Natural killer cell treated with Interleukin-12 subunit alpha and Interleukin-12 subunit beta and Interleukin-15 and Interleukin-18, amount 100 ng/mL, for 72 hours (primary cell): Measurements from ENCODE around the gene LASP1. TPM values are rescaled to one million over a fixed set of nuclear protein-coding genes. Genes with fewer than 3 reads are reported as not detected.
"Not testable (repeated sequence)": the region's sequence is repeated elsewhere in the genome, so short reads cannot be mapped to it uniquely, and the experiment has no call there.

Source experiments
- ATAC-seq, 2 donors: fragments of 150-1000 bp; cut with Tn5 transposase in 1 of 2; sonication (Bioruptor Pico), chemical (Tn5 transposase) in 1 of 2; 2 replicates each; pipeline ENCODE4 v1.10.0; 2021
- DNase-seq: peaks from one replicate; pipeline ENCODE4 v3.0.0; 2022; ENCODE audit warnings: low spot score
- H3K27ac Mint-ChIP-seq, 2 donors: 1 replicate in 1 of 2; 2 replicates in 1 of 2; pipeline ENCODE4 v1.8.0; 2022; ENCODE audit warnings: mixed read lengths in 2 of 2, mild to moderate bottlenecking in 1 of 2, moderate library complexity in 1 of 2
- H3K27me3 Mint-ChIP-seq, 2 donors: 1 replicate in 1 of 2; 2 replicates in 1 of 2; pipeline ENCODE4 v1.8.0; 2022; ENCODE audit warnings: mixed read lengths in 2 of 2
- H3K36me3 Mint-ChIP-seq: one replicate; pipeline ENCODE4 v1.8.0; 2022; ENCODE audit warnings: mixed read lengths
- H3K4me1 Mint-ChIP-seq, 2 donors: 1 replicate in 1 of 2; 2 replicates in 1 of 2; pipeline ENCODE4 v1.8.0; 2022; ENCODE audit warnings: low read depth in 2 of 2, mixed read lengths in 2 of 2, mild to moderate bottlenecking in 1 of 2
- H3K4me3 Mint-ChIP-seq: one replicate; pipeline ENCODE4 v1.8.0; 2022; ENCODE audit warnings: mixed read lengths
- H3K9me3 Mint-ChIP-seq: 2 replicates; pipeline ENCODE4 v1.8.0; 2022; ENCODE audit warnings: mixed read lengths
- total RNA-seq, 2 donors: library from RNA; stranded (reverse); gene quantifications; one replicate each; pipeline ENCODE4 v1.2.3, GENCODE V29; 2022

The LASP1 gene
- total RNA-seq, 2 donors from 2014 or later: 214 to 390 TPM

DNA sequence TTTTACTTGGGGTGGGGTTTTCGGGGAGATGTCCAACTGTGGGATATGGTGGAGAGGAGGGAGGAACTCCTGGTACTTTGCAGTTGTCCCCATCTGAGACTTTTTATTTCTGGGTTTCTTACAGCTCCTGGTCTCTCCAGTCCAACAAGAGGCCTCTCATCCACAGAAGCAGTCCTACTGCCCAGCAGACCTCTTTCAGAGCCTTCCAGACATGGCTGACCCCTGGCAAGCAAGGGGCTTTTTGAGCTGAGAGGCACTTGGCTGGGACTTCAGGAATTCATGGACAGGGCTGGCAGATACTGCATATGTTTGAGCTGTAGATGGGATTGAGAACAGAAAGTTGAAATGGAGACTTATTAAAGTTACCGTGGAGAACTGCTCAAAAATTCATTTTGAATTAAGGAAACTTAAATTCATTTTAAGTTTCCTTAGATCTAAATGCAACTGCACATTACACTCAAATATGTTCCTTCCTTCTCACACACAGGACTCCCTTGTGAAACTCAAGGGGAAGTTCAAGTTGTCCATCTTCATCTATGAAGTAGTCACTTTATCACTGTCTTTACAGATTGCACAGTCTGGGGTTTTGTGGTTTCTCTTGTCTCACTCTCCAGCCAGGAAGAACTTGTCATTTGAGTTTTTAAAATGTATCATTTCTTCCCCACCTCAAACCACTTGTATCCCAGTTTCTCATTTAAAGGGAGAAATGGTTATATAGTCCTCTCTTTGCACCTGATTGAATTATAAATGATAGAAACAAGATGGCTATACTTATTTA lies 56.6 kb downstream of the LASP1 start:
- H3K4me3 Mint-ChIP-seq: peak overlapping the region; percentile 69
- H3K27me3 Mint-ChIP-seq: no peaks in the 10 kb centered on the region
- ATAC-seq (peak; percentile 91 to 97), DNase-seq (no peak)
- H3K9me3 Mint-ChIP-seq: no peaks in the 10 kb centered on the region
- H3K36me3 Mint-ChIP-seq: no peaks in the 10 kb centered on the region
- H3K4me1 Mint-ChIP-seq: peaks cover 35 to 38% of the 10 kb centered on the region in 2 donors
- peak overlapping the region; percentile 68 to 81 for H3K27ac Mint-ChIP-seq

DNA sequence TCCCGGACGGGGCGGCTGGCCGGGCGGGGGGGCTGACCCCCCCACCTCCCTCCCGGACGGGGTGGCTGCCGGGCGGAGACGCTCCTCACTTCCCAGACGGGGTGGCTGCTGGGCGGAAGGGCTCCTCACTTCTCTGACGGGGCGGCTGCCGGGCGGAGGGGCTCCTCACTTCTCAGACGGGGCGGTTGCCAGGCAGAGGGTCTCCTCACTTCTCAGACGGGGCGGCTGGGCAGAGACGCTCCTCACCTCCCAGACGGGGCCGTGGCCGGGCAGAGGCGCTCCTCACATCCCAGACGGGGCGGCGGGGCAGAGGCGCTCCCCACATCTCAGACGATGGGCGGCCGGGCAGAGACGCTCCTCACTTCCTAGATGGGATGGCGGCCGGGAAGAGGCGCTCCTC lies 60.9 kb downstream of the LASP1 start:
- DNase-seq, H3K9me3 Mint-ChIP-seq, H3K27me3 Mint-ChIP-seq, H3K27ac Mint-ChIP-seq, ATAC-seq, H3K4me3 Mint-ChIP-seq, H3K36me3 Mint-ChIP-seq: not testable (repeated sequence)
- H3K4me1 Mint-ChIP-seq: peaks cover 15 to 16% of the 10 kb centered on the region in 2 donors

DNA sequence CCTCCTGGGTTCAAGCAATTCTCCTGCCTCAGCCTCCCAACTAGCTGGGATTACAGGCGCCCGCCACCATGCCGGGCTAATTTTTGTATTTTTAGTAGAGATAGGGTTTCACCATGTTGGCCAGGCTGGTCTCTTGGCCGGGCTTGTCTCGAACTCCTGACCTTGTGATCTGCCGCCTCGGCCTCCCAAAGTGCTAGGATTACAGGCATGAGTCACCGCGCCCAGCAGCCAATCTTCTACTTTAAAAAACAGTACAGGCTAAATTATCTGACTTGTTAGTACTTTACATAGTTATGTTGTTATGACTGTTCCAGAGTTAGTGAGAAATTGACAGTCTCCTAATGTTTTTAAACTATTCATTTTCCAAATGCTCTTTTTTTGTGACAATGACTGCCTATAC lies 64.1 kb downstream of the LASP1 start:
- not testable (repeated sequence) for H3K36me3 Mint-ChIP-seq, H3K4me1 Mint-ChIP-seq, H3K4me3 Mint-ChIP-seq, DNase-seq, H3K27ac Mint-ChIP-seq, H3K9me3 Mint-ChIP-seq, H3K27me3 Mint-ChIP-seq, ATAC-seq

DNA sequence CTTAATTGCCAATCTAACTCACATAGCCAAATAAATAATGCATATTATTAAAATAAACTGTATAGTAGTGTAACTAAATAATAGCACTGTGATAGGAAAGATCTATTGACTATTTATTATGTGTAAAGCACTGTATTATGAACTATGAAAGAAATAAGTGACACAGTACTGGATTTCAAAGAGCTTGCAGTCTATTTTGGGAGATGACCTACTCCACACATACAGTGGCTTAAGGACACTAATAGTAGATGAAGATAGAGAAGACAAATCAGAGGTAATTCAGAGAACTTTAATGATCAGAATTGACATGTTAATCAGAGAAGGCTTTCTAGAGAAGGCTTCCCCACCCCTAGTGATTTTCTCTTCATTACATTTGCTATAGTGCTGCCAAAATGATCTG lies 70.1 kb downstream of the LASP1 start:
- Mint-ChIP-seq H3K36me3 (no peaks in the 10 kb centered on the region), H3K27me3 (no peaks in the 10 kb centered on the region), H3K27ac (no peak overlapping the region), H3K9me3 (no peaks in the 10 kb centered on the region), H3K4me1 (peaks cover 5 to 7% of the 10 kb centered on the region in 2 donors), H3K4me3 (no peak overlapping the region)
- ATAC-seq (no peak), DNase-seq (no peak)

DNA sequence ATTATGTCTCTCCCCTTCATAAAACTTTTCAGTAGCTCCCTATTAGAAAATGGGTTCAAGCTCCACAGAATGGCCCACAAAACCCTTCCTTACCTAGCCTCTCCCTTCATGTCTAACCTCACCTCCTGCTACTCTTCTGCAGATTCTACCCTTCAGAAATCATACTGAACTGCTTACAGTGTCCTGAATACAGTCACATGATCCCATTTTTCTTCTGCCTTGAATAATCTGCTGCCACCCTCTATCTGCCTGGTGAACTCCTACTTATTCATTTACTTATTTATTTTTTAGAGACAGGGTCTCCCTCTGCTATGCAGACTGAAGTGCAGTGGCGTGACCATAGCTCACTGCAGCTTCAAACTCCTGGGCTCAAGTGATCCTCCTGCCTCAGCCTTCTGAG lies 70.5 kb downstream of the LASP1 start:
- ATAC-seq (no peak), DNase-seq (no peak)
- no peaks in the 10 kb centered on the region for H3K9me3 Mint-ChIP-seq
- no peaks in the 10 kb centered on the region for H3K27me3 Mint-ChIP-seq
- peaks cover 5 to 7% of the 10 kb centered on the region in 2 donors for H3K4me1 Mint-ChIP-seq
- H3K36me3 Mint-ChIP-seq: no peaks in the 10 kb centered on the region
- H3K27ac Mint-ChIP-seq: no peak overlapping the region
- H3K4me3 Mint-ChIP-seq: no peak overlapping the region

DNA sequence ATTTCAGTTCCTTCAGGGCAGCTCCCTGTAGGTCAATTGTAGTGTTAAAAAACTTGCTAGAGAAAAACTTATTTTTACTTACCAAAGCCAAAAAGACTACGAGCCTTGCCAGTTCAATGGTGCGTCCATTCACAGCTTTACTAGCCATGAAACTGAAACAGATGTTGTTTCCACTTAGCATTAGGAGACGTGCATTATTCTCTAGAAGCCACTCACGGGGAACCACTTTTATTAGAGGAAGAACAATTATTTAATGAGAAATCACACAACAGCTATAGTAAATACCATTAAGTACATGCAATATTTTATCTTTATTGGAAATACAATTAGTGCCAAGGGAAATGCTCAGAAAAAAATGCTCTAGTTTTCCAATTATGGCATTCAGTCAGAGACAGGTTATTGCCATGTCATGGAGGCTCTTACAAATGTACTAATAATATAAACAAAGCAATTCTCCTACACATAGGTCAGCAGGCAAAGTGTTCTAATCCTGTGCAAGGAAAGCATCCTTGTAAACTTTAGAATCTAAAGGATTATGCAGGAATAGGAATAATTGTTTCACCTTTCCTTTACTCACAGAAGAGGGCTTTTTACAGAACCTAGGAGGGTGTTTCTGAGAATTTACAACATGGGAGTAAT lies 73.0 kb downstream of the LASP1 start:
- DNase-seq (no peak), ATAC-seq (no peak)
- no peaks in the 10 kb centered on the region for H3K36me3 Mint-ChIP-seq
- peaks cover 5% of the 10 kb centered on the region in 2 donors for H3K4me1 Mint-ChIP-seq
- H3K27ac Mint-ChIP-seq: no peak overlapping the region
- no peaks in the 10 kb centered on the region for H3K27me3 Mint-ChIP-seq
- no peaks in the 10 kb centered on the region for H3K9me3 Mint-ChIP-seq
- no peak overlapping the region for H3K4me3 Mint-ChIP-seq

DNA sequence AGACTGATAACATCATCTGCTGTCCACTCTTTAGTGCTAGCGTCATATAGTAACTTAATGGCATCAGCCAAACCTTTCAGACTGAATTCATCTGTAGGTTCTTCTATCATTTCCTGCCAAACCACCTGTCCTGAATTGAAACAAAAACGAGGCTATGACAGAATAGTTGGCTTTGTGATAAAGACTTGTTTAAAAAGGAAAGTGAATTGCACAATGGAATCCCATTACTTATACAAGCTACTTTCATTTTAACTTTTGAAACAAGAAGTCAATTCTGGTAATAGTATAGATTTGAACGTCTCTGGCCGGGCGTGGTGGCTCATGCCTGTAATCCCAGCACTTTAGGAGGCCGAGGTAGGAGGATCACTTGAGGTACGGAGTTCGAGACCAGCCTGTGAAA lies 73.7 kb downstream of the LASP1 start:
- peak; percentile 57 to 74 for ATAC-seq
- H3K27ac Mint-ChIP-seq: peak overlapping the region in 1 of 2 donors; percentile 47
- H3K9me3 Mint-ChIP-seq: no peaks in the 10 kb centered on the region
- DNase-seq: no peak
- peaks cover 5% of the 10 kb centered on the region in 2 donors for H3K4me1 Mint-ChIP-seq
- H3K27me3 Mint-ChIP-seq: no peaks in the 10 kb centered on the region
- no peak overlapping the region for H3K4me3 Mint-ChIP-seq
- H3K36me3 Mint-ChIP-seq: no peaks in the 10 kb centered on the region

DNA sequence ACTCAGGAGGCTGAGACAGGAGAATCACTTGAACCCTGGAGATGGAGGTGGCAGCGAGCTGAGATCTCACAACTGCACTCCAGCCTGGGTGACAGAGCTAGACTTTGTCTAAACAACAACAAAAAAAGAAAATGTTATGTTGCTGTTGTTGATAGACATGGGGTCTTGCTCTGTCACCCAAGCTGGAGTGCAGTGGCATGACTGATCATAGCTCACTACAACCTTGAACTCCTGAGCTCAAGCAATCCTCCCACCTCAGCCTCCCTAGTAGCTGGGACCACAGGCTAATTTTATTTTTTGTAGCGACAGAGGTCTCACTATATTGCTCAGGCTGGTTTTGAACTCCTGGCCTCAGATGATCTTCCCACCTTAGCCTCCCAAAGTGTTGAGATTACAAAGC lies 77.3 kb downstream of the LASP1 start:
- Mint-ChIP-seq H3K9me3 (no peaks in the 10 kb centered on the region), H3K4me3 (no peak overlapping the region), H3K27me3 (no peaks in the 10 kb centered on the region), H3K36me3 (no peaks in the 10 kb centered on the region), H3K4me1 (peaks cover 5% of the 10 kb centered on the region in 2 donors), H3K27ac (no peak overlapping the region)
- DNase-seq (no peak), ATAC-seq (no peak)

DNA sequence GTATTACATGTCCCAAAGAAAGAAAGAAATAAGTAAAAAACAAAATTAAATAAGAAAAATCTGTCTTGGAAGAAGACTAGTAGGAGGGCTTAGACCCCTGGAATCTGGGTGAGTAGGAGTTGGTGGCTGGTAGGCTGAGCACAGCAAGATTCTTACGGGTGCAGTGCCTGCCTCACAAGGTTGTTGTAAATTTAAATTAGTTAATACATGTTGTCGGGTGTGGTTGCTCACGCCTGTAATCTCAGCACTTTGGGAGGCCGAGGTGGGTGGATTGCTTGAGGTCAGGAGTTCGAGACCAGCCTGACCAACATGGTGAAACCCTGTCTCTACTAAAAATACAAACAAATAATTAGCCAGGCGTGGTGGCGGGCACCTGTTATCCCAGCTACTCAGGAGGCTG lies 83.9 kb downstream of the LASP1 start:
- H3K4me1 Mint-ChIP-seq, ATAC-seq, H3K36me3 Mint-ChIP-seq, DNase-seq, H3K9me3 Mint-ChIP-seq, H3K27me3 Mint-ChIP-seq, H3K4me3 Mint-ChIP-seq, H3K27ac Mint-ChIP-seq: not testable (repeated sequence)

DNA sequence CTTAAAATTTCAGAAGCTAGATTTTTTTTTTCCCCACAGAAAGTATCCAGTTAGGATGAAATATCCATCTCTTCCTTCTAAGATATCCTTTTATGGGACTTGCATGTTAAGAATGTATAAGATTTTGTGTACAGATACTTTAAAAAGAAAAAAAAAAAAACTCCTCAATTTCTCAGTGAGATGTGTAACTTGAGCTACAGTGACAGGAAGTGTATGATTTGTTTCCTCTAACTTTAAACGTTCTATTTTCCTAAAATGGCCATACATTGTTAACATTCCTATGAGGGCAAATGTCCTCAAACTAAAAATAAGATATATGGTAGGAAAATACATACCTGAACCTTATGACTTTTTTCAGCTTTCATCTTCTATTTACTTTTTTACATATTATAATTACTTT lies 88.5 kb downstream of the LASP1 start:
- H3K4me3 Mint-ChIP-seq: no peak overlapping the region
- no peak for DNase-seq
- H3K27ac Mint-ChIP-seq: no peak overlapping the region
- no peak for ATAC-seq
- H3K36me3 Mint-ChIP-seq: no peaks in the 10 kb centered on the region
- no peaks in the 10 kb centered on the region for H3K27me3 Mint-ChIP-seq
- peaks cover 0 to 8% of the 10 kb centered on the region in 2 donors for H3K4me1 Mint-ChIP-seq
- no peaks in the 10 kb centered on the region for H3K9me3 Mint-ChIP-seq

DNA sequence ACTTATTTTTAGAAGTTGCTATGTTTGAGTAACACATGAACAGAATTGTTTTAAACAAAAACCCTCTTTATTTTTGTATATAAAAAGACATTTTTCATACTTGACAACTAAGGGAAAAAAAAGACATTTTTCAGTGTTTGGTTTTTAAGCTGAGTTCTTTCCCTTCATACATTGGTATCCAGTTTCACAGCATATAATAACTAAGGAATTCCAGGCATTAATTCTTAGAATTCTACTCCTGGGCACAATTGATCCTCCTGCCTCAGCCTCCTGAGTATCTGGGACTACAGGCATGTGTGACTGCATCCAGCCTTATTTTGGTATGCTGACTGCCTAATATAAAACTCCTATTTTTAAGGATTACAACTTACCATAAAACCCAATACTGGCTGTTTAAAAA lies 88.9 kb downstream of the LASP1 start:
- Mint-ChIP-seq H3K27me3 (no peaks in the 10 kb centered on the region), H3K27ac (no peak overlapping the region), H3K36me3 (no peaks in the 10 kb centered on the region), H3K9me3 (no peaks in the 10 kb centered on the region), H3K4me1 (peaks cover 0 to 8% of the 10 kb centered on the region in 2 donors), H3K4me3 (no peak overlapping the region)
- ATAC-seq (no peak), DNase-seq (no peak)

DNA sequence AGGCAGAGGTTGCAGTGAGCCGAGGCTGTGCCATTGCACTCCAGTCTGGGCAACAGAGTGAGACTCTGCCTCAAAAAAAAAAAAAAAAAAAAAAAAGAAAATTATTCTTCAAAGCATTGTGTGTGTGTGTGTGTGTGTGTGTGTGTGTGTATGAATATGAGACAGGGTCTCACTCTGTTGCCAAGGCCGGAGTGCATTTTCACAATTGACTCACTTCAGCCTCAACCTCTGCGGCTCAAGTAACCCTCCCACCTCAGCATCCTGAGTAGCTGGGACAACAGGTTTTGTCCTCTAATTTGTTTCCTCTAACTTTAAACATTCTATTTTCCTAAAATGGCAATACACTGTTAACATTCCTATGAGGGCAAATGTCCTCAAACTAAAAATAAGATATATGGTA lies 89.7 kb downstream of the LASP1 start:
- H3K4me1 Mint-ChIP-seq: peaks cover 0 to 8% of the 10 kb centered on the region in 2 donors
- ATAC-seq (no peak), DNase-seq (no peak)
- no peak overlapping the region for H3K27ac Mint-ChIP-seq
- no peaks in the 10 kb centered on the region for H3K9me3 Mint-ChIP-seq
- no peak overlapping the region for H3K4me3 Mint-ChIP-seq
- H3K36me3 Mint-ChIP-seq: no peaks in the 10 kb centered on the region
- no peaks in the 10 kb centered on the region for H3K27me3 Mint-ChIP-seq

DNA sequence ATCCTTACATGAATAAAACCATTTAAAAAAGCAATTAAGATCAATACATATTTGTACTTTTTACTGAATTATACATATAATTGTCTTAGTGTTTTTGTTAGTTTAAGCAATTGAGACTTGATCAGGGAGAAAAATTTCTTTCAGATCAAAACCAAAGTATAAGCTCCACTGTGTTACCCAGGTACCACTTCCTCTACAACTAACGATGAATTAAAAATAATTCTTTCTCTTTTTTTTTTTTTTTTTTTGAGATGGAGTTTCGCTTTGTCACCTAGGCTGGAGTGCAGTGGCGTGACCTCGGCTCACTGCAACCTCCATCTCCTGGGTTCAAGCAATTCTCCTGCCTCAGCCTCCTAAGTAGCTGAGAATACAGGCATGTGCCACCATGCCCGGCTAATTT lies 90.5 kb downstream of the LASP1 start:
- Mint-ChIP-seq H3K36me3 (no peaks in the 10 kb centered on the region), H3K27ac (no peak overlapping the region), H3K4me1 (peaks cover 0 to 8% of the 10 kb centered on the region in 2 donors), H3K27me3 (no peaks in the 10 kb centered on the region), H3K4me3 (no peak overlapping the region), H3K9me3 (no peaks in the 10 kb centered on the region)
- DNase-seq: no peak
- ATAC-seq: no peak

DNA sequence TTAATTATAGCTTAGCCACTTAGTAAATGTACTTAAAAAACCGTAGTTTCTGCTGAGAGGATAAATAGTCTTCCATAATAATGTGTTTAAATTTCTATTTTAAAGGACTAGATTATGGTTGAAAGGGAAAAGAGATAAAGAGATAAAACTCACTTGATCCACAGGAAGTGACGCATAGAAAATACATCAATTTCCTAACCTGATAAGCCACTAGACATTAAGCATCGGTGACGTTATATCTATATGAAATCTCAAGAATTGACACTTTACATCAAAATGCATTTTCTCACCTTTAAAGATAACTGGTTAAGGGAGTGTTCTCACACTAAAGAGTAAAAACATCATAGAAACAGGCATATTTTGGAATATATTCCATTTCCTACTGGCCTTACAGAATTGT lies 91.6 kb downstream of the LASP1 start:
- no peaks in the 10 kb centered on the region for H3K27me3 Mint-ChIP-seq
- H3K27ac Mint-ChIP-seq: no peak overlapping the region
- no peaks in the 10 kb centered on the region for H3K36me3 Mint-ChIP-seq
- no peaks in the 10 kb centered on the region for H3K9me3 Mint-ChIP-seq
- no peak for DNase-seq
- no peak for ATAC-seq
- no peak overlapping the region for H3K4me3 Mint-ChIP-seq
- H3K4me1 Mint-ChIP-seq: peaks cover 0 to 8% of the 10 kb centered on the region in 2 donors
